Spleen (tissue), 11 donors: ENCODE results near the gene FOSB. TPM values are rescaled to one million over a fixed set of nuclear protein-coding genes. Genes with fewer than 3 reads are reported as not detected.
"Not testable (repeated sequence)": the region's sequence is repeated elsewhere in the genome, so short reads cannot be mapped to it uniquely, and the experiment has no call there.

Experiments
- DNase-seq: peaks from one replicate; pipeline ENCODE4 v3.0.0-alpha.2; 2020
- H3K27ac ChIP-seq, 8 donors: fragments of 200-600 bp; sonication (generic) in 7 of 8; 1 replicate in 4 of 8; 2 replicates in 4 of 8; pipeline versions ENCODE4 v1.5.0 to v1.8.0; 2016 to 2021; ENCODE audit warnings: inconsistent platforms in 4 of 8, mild to moderate bottlenecking in 4 of 8, moderate library complexity in 1 of 8
- H3K27me3 ChIP-seq, 7 donors: fragments of 200-600 bp; sonication (generic) in 6 of 7; replicated peaks in 1 of 7; 1 replicate in 4 of 7; 2 replicates in 3 of 7; pipeline versions ENCODE4 v1.5.0 to v1.8.0; 2016 to 2021; ENCODE audit warnings: inconsistent platforms in 3 of 7, mild to moderate bottlenecking in 1 of 7
- H3K36me3 ChIP-seq, 6 donors: fragments of 200-600 bp; sonication (generic) in 5 of 6; 1 replicate in 4 of 6; 2 replicates in 2 of 6; pipeline versions ENCODE4 v1.5.0 to v1.8.0; 2016 to 2021; ENCODE audit warnings: inconsistent platforms in 2 of 6
- H3K4me1 ChIP-seq, 6 donors: fragments of 200-600 bp; sonication (generic) in 5 of 6; 1 replicate in 3 of 6; 2 replicates in 3 of 6; pipeline versions ENCODE4 v1.5.0 to v1.8.0; 2016 to 2021; ENCODE audit warnings: inconsistent platforms in 3 of 6
- H3K4me3 ChIP-seq, 8 donors: fragments of 200-600 bp; sonication (generic) in 7 of 8; 1 replicate in 4 of 8; 2 replicates in 4 of 8; pipeline versions ENCODE4 v1.5.0 to v1.8.0; 2016 to 2021; ENCODE audit warnings: inconsistent platforms in 4 of 8, mild to moderate bottlenecking in 4 of 8, moderate library complexity in 2 of 8
- H3K9me3 ChIP-seq, 8 donors: fragments of 200-600 bp; sonication (generic) in 7 of 8; 1 replicate in 4 of 8; 2 replicates in 4 of 8; pipeline versions ENCODE4 v1.5.0 to v1.8.0; 2016 to 2021; ENCODE audit warnings: inconsistent platforms in 4 of 8
- POLR2A ChIP-seq, 3 donors: fragments of 450-650 bp; IDR thresholded peaks; one replicate each; pipeline ENCODE4 v1.5.1; 2017; ENCODE audit warnings: antibody characterized with exemption in 3 of 3, mild to moderate bottlenecking in 1 of 3
- POLR2AphosphoS5 ChIP-seq, 3 donors: sonication (generic); formaldehyde crosslinking; IDR thresholded peaks; one replicate each; pipeline ENCODE4 v1.5.1; 2017; ENCODE audit warnings: antibody characterized with exemption in 3 of 3
- WGBS, 5 donors: extraction: QIAGEN DNeasy Blood & Tissue Kit in 3 of 5; methylation state at CpG; one replicate each; pipeline versions ENCODE4 v1.1.5 to v1.1.7; 2013 to 2018; 5-methylcytosine and 5-hydroxymethylcytosine counted together
- intact Hi-C: fragments of 100-400 bp; cut with DNase I; formaldehyde crosslinking; loops from one replicate; pipeline ENCODE4 v1.15.0; 2023; ENCODE audit warnings: low total_unique reads
- polyA plus RNA-seq, 3 donors: library from polyadenylated mRNA; stranded (reverse); fragments of 200-250 nt; gene quantifications; one replicate each; pipeline ENCODE4 v1.2.1, GENCODE V29; 2013
- total RNA-seq, 7 donors: library from RNA; depleted of rRNA in 3 of 7; stranded (reverse); fragments of >200 nt in 3 of 7; fragmentation: NEBNext Ultra II Directional in 4 of 7; extraction: Animal tissue kit (Norgen Biotek cat#: 25700) in 4 of 7; gene quantifications; one replicate each; pipeline versions ENCODE4 v1.1.0 to v1.2.1, GENCODE V29; 2016 to 2021
- TF ChIP-seq, protein P1 (sequence below), 11 experiments: fragments of 200-600 bp in 7 of 11; fragments of 450-650 bp in 4 of 11; sonication (generic) in 4 of 11; IDR thresholded peaks in 8 of 11; conservative IDR thresholded peaks in 3 of 11; 1 replicate in 7 of 11; 2 replicates in 4 of 11; pipeline versions ENCODE4 v1.4.0 to v1.8.0; 2016 to 2021; ENCODE audit warnings: antibody characterized with exemption in 11 of 11, inconsistent platforms in 4 of 11, mild to moderate bottlenecking in 1 of 11
- donor health status: healthy with polysubstance abuse.
- donor health status: DM: no; HTN: no; CAD: no; lungs with moderate emphysema.
- donor health status: DM: no; HTN: no; CAD: no.
- donor health status: Bipolar disorder and iron deficiency.
- donor health status: healthy.
- donor health status: DM: no; HTN: no; CAD: no.
- donor health status: DM: yes; HTN: yes; CAD: no.

The FOSB gene
- total and polyA plus RNA-seq, 10 donors = 0.42 to 41.7 (median 1.5) TPM

DNA sequence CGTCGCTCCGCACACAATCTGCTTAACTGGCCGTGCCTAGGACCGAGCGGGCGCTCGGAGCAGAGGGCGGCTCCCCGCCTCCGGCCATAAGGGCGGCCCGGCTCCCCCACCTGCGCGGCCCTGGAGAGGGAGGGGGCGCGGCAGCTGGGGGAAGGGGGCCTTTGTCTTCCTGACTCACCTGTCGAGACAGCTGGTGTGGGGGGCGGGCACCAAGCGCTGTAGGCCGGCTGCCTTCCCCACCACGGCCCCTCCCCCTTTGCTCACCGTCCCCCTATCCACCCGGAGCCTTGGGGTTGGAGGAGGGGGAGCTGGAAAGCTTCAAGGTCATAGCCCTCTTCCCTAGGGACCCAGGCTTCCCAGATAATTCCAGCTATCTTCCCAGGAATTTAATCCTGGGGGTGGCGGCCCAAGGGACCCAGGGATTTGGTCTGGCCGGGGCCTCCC is 40.6 kb downstream of the FOSB start:
- Histone ChIP-seq H3K9me3 (no peaks in the 10 kb centered on the region), H3K4me1 (peaks cover 38 to 78% (median 53%) of the 10 kb centered on the region in 6 donors), H3K27me3 (no peaks in the 10 kb centered on the region), H3K36me3 (peaks cover 0 to 30% (median 0%) of the 10 kb centered on the region in 6 donors), H3K4me3 (peak overlapping the region; percentile 96 to 100 (median 98)), H3K27ac (peak overlapping the region; percentile 96 to 100 (median 97))
- no peak for TF ChIP-seq POLR2A (IDR thresholded peaks at IDR 0.05)
- peak in 1 of 3 donors; percentile 38 for TF ChIP-seq POLR2AphosphoS5 (IDR thresholded peaks at IDR 0.05)
- peak; percentile 91 for DNase-seq
- intact Hi-C loops = no loop called here
- 0 to 2% (median 0%) methylated on average over 3 to 26 of the region's 26 CpGs for WGBS, 5 donors

DNA sequence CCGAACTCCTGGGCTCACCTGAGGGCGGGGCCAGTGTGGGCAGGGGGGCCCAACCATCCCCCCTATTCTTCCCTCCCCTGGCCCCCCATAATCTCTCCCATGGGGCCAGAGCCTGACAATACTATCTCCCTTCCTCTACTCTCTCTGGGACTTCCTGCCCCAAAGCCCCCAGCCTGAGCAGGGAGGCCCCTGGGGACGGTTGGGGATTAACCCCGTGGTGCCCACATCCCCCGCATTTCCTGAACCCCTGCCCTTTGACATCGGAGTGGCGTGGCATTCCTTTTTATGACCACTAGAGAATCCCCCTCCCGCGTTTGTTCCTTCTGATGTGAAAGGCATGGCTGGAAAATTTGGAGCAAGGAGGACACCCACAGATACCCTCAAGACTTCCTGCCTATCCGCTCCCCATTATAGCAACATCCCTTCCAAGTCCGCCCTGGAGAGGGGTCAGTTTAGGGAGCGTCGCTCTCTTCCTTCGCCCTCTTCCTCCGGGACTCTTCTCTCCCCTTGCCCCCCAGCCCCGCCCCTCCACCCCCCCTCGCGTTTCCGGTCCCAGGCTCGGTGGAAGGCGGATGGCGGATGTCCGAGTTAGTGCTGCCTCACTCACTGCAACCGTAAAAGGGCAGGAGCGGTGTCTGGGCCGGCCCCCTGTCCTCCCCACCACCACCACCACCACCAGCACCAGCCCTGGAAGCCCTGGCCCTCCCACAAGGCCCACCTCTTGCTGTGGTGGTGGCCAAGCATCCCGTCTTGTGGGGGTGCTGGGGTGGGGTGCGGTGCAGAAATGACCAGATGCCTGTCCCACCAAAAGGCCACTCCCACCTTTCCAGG is 41.3 kb downstream of the FOSB start:
- Histone ChIP-seq H3K4me3 (peak overlapping the region; percentile 96 to 100 (median 98)), H3K4me1 (peaks cover 44 to 78% (median 59%) of the 10 kb centered on the region in 6 donors), H3K36me3 (peaks cover 0 to 36% (median 0%) of the 10 kb centered on the region in 6 donors), H3K27me3 (no peaks in the 10 kb centered on the region), H3K27ac (peak overlapping the region; percentile 96 to 100 (median 97)), H3K9me3 (no peaks in the 10 kb centered on the region)
- intact Hi-C loops = no loop called here
- 1 to 2% (median 1%) methylated on average over 20 to 28 of the region's 28 CpGs for WGBS, 5 donors
- no peak for TF ChIP-seq POLR2A (IDR thresholded peaks at IDR 0.05)
- TF ChIP-seq, protein P1, sequence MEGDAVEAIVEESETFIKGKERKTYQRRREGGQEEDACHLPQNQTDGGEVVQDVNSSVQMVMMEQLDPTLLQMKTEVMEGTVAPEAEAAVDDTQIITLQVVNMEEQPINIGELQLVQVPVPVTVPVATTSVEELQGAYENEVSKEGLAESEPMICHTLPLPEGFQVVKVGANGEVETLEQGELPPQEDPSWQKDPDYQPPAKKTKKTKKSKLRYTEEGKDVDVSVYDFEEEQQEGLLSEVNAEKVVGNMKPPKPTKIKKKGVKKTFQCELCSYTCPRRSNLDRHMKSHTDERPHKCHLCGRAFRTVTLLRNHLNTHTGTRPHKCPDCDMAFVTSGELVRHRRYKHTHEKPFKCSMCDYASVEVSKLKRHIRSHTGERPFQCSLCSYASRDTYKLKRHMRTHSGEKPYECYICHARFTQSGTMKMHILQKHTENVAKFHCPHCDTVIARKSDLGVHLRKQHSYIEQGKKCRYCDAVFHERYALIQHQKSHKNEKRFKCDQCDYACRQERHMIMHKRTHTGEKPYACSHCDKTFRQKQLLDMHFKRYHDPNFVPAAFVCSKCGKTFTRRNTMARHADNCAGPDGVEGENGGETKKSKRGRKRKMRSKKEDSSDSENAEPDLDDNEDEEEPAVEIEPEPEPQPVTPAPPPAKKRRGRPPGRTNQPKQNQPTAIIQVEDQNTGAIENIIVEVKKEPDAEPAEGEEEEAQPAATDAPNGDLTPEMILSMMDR (IDR thresholded peaks at IDR 0.05 in 8 of 11, conservative IDR thresholded peaks at IDR 0.05 in 3 of 11) = peak in 5 of 11 experiments; percentile 12 to 36 (median 17)
- peak in 2 of 3 donors; percentile 69 to 81 for TF ChIP-seq POLR2AphosphoS5 (IDR thresholded peaks at IDR 0.05)
- DNase-seq = peak; percentile 95

DNA sequence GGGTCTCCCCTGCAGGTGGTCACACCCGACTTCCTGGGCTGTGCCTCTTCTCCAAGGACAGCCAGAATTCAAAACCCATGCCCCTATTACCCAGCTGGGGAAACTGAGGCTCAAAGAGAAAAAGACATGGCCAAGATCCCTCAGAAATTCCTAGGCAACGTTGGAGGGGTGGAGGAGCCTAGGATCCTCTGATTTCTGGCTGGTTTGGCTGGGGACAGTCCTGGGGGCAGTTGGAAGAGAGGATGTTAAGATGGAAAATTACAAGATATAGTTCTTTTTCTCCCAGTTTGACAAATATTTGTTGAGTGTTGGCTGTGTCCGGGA is 41.9 kb downstream of the FOSB start:
- Histone ChIP-seq H3K4me1 (peaks cover 50 to 80% (median 65%) of the 10 kb centered on the region in 6 donors), H3K36me3 (peaks cover 0 to 41% (median 2%) of the 10 kb centered on the region in 6 donors), H3K27ac (peak overlapping the region; percentile 96 to 100 (median 97)), H3K27me3 (no peaks in the 10 kb centered on the region), H3K4me3 (peak overlapping the region; percentile 96 to 100 (median 98)), H3K9me3 (no peaks in the 10 kb centered on the region)
- no peak for TF ChIP-seq POLR2AphosphoS5 (IDR thresholded peaks at IDR 0.05)
- TF ChIP-seq, protein P1 (IDR thresholded peaks at IDR 0.05 in 8 of 11, conservative IDR thresholded peaks at IDR 0.05 in 3 of 11) = peak in 1 of 11 experiments; percentile 7
- DNase-seq = no peak
- 10 to 19% (median 13%) methylated on average over 2 to 3 of the region's 3 CpGs for WGBS, 5 donors
- intact Hi-C loops = no loop called here

DNA sequence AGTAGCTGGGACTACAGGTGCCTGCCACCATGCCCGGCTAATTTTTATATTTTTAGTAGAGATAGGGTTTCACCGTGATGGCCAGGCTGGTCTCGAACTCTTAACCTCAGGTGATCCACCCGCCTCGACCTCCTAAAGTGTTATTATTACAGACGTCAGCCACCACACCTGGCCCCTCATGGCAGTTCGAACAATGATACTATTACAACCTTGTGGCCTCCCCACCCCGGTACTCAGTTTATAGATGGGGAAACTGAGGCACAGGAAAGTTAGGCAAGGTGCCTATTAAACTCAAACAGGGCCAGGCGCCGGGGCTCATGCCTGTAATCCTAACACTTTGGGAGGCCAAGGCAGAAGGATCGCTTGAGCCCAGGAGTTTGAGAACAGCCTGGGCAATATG is 42.6 kb downstream of the FOSB start:
- DNase-seq, intact Hi-C loops: not testable (repeated sequence)
- H3K27ac ChIP-seq = peak overlapping the region; percentile 96 to 100 (median 97)

DNA sequence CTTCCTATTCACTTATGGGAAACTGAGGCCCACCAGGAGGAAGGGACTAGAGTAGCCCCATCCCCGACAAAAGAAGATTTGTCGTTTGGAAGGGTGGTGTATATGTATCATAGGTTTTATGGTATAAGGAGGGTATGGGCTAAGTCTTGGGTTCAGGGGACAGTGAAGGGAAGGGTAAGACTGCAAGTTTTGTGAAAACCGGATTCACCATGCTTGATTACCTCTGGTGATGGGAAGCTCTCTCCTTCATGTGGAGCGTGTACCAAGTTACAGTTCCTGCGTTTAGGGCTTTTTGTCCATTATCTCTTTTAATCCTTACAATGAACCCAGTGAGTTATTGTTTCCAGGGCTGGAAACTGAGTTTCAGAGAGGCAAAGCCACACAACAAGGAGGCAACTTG is 43.3 kb downstream of the FOSB start:
- H3K4me1 ChIP-seq = peaks cover 57 to 80% (median 72%) of the 10 kb centered on the region in 6 donors
- DNase-seq = no peak
- TF ChIP-seq POLR2AphosphoS5 (IDR thresholded peaks at IDR 0.05) = no peak
- TF ChIP-seq POLR2A (IDR thresholded peaks at IDR 0.05) = no peak
- TF ChIP-seq, protein P1 (IDR thresholded peaks at IDR 0.05 in 8 of 11, conservative IDR thresholded peaks at IDR 0.05 in 3 of 11) = no peak
- intact Hi-C loops = no loop called here
- WGBS, 5 donors = 81 to 93% (median 87%) methylated on average over 5 of the region's 5 CpGs
- H3K4me3 ChIP-seq = peak overlapping the region in 4 of 8 donors; percentile 96 to 100 (median 99)
- H3K27me3 ChIP-seq = no peaks in the 10 kb centered on the region
- peaks cover 0 to 52% (median 4%) of the 10 kb centered on the region in 6 donors for H3K36me3 ChIP-seq
- H3K27ac ChIP-seq = peak overlapping the region in 6 of 8 donors; percentile 14 to 100 (median 98)
- no peaks in the 10 kb centered on the region for H3K9me3 ChIP-seq

More for the DNA sequence above, 42.6 kb downstream of the FOSB start:
- peak overlapping the region; percentile 2 to 100 (median 98) for H3K4me3 ChIP-seq
- not testable (repeated sequence) for H3K27me3 ChIP-seq, H3K9me3 ChIP-seq
- peaks cover 0 to 45% (median 2%) of the 10 kb centered on the region in 6 donors for H3K36me3 ChIP-seq
- peaks cover 57 to 80% (median 72%) of the 10 kb centered on the region in 6 donors for H3K4me1 ChIP-seq
- 75 to 88% (median 80%) methylated on average over 11 of the region's 11 CpGs for WGBS, 5 donors
